Neural progenitor cell (in vitro differentiated cells): ENCODE measurements around the gene PLG. TPM values are rescaled to one million over a fixed set of nuclear protein-coding genes. Genes with fewer than 3 reads are reported as not detected.
A peak's percentile ranks its signal among the peaks of the same experiment; 100 is the strongest.
"Not testable (repeated sequence)": the region's sequence is repeated elsewhere in the genome, so short reads cannot be mapped to it uniquely, and the experiment has no call there.

Experiments used
- DNase-seq: peaks from one replicate; pipeline ENCODE4 v3.0.0-alpha.2; 2016; ENCODE audit warnings: low spot score
- H2AFZ ChIP-seq: fragments of 200-600 bp; sonication (generic); replicated peaks from 2 replicates; pipeline ENCODE4 v1.6.1; 2016; ENCODE audit warnings: antibody characterized with exemption
- H3F3A ChIP-seq: fragments of 200-600 bp; sonication (generic); 2 replicates; pipeline ENCODE4 v1.6.1; 2016; ENCODE audit warnings: antibody characterized with exemption, low read depth
- H3K27ac ChIP-seq: fragments of 200-600 bp; sonication (generic); 2 replicates; pipeline ENCODE4 v1.5.1; 2016; ENCODE audit warnings: mild to moderate bottlenecking
- H3K27me3 ChIP-seq: fragments of 200-600 bp; sonication (generic); 2 replicates; pipeline ENCODE4 v1.6.1; 2016; ENCODE audit warnings: mild to moderate bottlenecking, moderate library complexity
- H3K36me3 ChIP-seq: fragments of 200-600 bp; sonication (generic); 2 replicates; pipeline ENCODE4 v1.5.1; 2016
- H3K4me1 ChIP-seq: fragments of 200-600 bp; sonication (generic); 2 replicates; pipeline ENCODE4 v1.6.1; 2016; ENCODE audit warnings: mixed run types
- H3K4me2 ChIP-seq: fragments of 200-600 bp; sonication (generic); 2 replicates; pipeline ENCODE4 v1.6.1; 2016
- H3K4me3 ChIP-seq: fragments of 200-600 bp; sonication (generic); 2 replicates; pipeline ENCODE4 v1.5.1; 2016
- H3K79me2 ChIP-seq: fragments of 200-600 bp; sonication (generic); 2 replicates; pipeline ENCODE4 v1.6.1; 2016; ENCODE audit warnings: low read depth
- H3K9ac ChIP-seq: fragments of 200-600 bp; sonication (generic); 2 replicates; pipeline ENCODE4 v1.6.1; 2016
- H3K9me3 ChIP-seq: fragments of 200-600 bp; sonication (generic); 2 replicates; pipeline ENCODE4 v1.5.1; 2016; ENCODE audit warnings: low read depth
- H4K20me1 ChIP-seq: fragments of 200-600 bp; sonication (generic); 2 replicates; pipeline ENCODE4 v1.6.1; 2016; ENCODE audit warnings: low read depth
- H3K27ac Mint-ChIP-seq: 3 replicates; pipeline ENCODE4 v1.8.0; 2021; ENCODE audit warnings: mixed read lengths
- H3K27me3 Mint-ChIP-seq: 2 replicates; pipeline ENCODE4 v1.8.0; 2022; ENCODE audit warnings: low read depth, mild to moderate bottlenecking, inconsistent platforms, moderate library complexity, mixed read lengths; ENCODE audit not compliant: insufficient read depth
- H3K36me3 Mint-ChIP-seq: 3 replicates; pipeline ENCODE4 v1.8.0; 2021; ENCODE audit warnings: mixed read lengths
- H3K4me1 Mint-ChIP-seq: 3 replicates; pipeline ENCODE4 v1.8.0; 2021; ENCODE audit warnings: mixed read lengths
- H3K4me3 Mint-ChIP-seq: 3 replicates; pipeline ENCODE4 v1.8.0; 2021; ENCODE audit warnings: mild to moderate bottlenecking, moderate library complexity, mixed read lengths
- H3K9me3 Mint-ChIP-seq: 3 replicates; pipeline ENCODE4 v1.8.0; 2020; ENCODE audit warnings: mixed read lengths
- EZH2 ChIP-seq: fragments of 200-600 bp; sonication (generic); IDR thresholded peaks from 2 replicates; pipeline ENCODE4 v1.6.1; 2017; ENCODE audit warnings: antibody characterized with exemption, mild to moderate bottlenecking, moderate library complexity
- EZH2phosphoT487 ChIP-seq: fragments of 200-600 bp; sonication (generic); IDR thresholded peaks from 2 replicates; pipeline ENCODE4 v1.6.1; 2017; ENCODE audit warnings: antibody characterized with exemption
- total RNA-seq: library from RNA; depleted of rRNA; stranded (reverse); fragments of >200 nt; gene quantifications from 2 replicates; pipeline ENCODE4 v1.2.3, GENCODE V29; 2015; ENCODE audit warnings: low replicate concordance
- TF ChIP-seq, protein P1 (sequence below): fragments of 200-600 bp; sonication (generic); IDR thresholded peaks from 2 replicates; pipeline ENCODE4 v1.5.1; 2017; ENCODE audit warnings: antibody characterized with exemption, mild to moderate bottlenecking

The PLG gene
- total RNA-seq, 1 donor from 2014 or later: not detected

DNA sequence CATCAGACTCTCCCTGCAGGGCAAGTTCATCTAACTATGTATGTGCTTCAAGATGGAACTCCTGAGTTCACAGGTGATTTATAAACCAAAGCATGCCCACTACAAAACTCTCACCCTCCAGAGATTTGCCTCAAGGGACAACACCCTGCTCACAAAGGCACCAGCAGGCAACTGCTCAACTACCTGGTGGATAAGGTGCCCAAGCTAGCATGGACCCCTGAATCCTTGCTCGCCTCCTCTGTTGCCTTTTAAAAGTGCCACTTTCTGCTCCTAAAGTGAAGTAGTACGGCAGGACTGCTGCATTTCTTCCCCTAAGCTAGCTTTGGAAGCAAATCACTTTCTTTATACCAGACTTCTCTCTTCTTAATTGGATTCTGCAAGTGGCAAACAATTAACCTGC is 39.2 kb upstream of the PLG start:
- Histone ChIP-seq H3K9ac (no peak overlapping the region), H3F3A (no peaks in the 10 kb centered on the region), H3K27me3 (peaks cover 14% of the 10 kb centered on the region), H3K79me2 (no peaks in the 10 kb centered on the region), H4K20me1 (no peaks in the 10 kb centered on the region), H3K27ac (no peak overlapping the region), H3K4me3 (no peak overlapping the region), H3K9me3 (no peaks in the 10 kb centered on the region), H2AFZ (no peak overlapping the region), H3K4me2 (no peak overlapping the region), H3K4me1 (no peaks in the 10 kb centered on the region), H3K36me3 (no peaks in the 10 kb centered on the region)
- Mint-ChIP-seq H3K27ac (no peak overlapping the region), H3K4me3 (no peak overlapping the region), H3K4me1 (peaks cover 4% of the 10 kb centered on the region), H3K27me3 (no peaks in the 10 kb centered on the region), H3K36me3 (no peaks in the 10 kb centered on the region), H3K9me3 (peaks cover 5% of the 10 kb centered on the region)
- TF ChIP-seq EZH2 (no peak), EZH2phosphoT487 (no peak)
- TF ChIP-seq, protein P1, sequence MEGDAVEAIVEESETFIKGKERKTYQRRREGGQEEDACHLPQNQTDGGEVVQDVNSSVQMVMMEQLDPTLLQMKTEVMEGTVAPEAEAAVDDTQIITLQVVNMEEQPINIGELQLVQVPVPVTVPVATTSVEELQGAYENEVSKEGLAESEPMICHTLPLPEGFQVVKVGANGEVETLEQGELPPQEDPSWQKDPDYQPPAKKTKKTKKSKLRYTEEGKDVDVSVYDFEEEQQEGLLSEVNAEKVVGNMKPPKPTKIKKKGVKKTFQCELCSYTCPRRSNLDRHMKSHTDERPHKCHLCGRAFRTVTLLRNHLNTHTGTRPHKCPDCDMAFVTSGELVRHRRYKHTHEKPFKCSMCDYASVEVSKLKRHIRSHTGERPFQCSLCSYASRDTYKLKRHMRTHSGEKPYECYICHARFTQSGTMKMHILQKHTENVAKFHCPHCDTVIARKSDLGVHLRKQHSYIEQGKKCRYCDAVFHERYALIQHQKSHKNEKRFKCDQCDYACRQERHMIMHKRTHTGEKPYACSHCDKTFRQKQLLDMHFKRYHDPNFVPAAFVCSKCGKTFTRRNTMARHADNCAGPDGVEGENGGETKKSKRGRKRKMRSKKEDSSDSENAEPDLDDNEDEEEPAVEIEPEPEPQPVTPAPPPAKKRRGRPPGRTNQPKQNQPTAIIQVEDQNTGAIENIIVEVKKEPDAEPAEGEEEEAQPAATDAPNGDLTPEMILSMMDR: no peak
- DNase-seq: no peak

DNA sequence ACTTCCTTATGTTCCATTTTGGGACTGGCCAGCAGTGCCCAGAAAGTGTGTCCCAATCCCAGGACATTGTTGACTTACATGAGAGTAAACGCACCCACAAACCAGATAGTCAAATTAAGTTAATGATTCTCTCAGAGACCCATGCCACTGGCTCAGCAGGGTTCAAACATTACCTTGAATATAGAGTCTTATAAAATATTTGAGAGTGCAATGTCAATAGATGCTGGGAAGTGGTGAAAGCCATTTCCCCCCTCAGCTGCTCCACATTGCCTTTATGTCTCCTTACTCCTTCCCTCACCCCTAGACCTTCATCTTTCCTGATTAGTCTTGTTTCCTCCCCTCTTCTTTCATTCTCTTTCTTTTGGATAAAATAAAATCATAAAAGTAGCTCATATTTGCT is 37.8 kb upstream of the PLG start, which contains the start of gene LPA:
TSS of gene LPA (minus strand) at position 78 of the 400 bp plus-strand sequence. CDS start at position 17, 61 bp downstream.
- not testable (repeated sequence) for H3K4me3 Mint-ChIP-seq

GRCh38 chr6:160667639-160668481 is 34.2 kb upstream of the PLG start:
- Mint-ChIP-seq H3K9me3 (peaks cover under 1% of the 10 kb centered on the region), H3K27ac (no peak overlapping the region), H3K4me3 (no peak overlapping the region), H3K36me3 (no peaks in the 10 kb centered on the region), H3K4me1 (no peaks in the 10 kb centered on the region), H3K27me3 (no peaks in the 10 kb centered on the region)
- no peak overlapping the region for H3K4me3 ChIP-seq
- no peak overlapping the region for H3K9ac ChIP-seq
- H2AFZ ChIP-seq: peak overlapping the region; percentile 63
- no peak overlapping the region for H3K27ac ChIP-seq
- H3K27me3 ChIP-seq: peaks cover 14% of the 10 kb centered on the region
- no peaks in the 10 kb centered on the region for H3F3A ChIP-seq
- no peaks in the 10 kb centered on the region for H3K36me3 ChIP-seq
- no peaks in the 10 kb centered on the region for H3K4me1 ChIP-seq
- no peaks in the 10 kb centered on the region for H4K20me1 ChIP-seq
- no peak overlapping the region for H3K4me2 ChIP-seq
- no peaks in the 10 kb centered on the region for H3K79me2 ChIP-seq
- no peaks in the 10 kb centered on the region for H3K9me3 ChIP-seq
- TF ChIP-seq EZH2: no peak
- TF ChIP-seq, protein P1: peak; percentile 74
- no peak for TF ChIP-seq EZH2phosphoT487
- peak; percentile 52 for DNase-seq

More for the DNA sequence above, 37.8 kb upstream of the PLG start, which contains the start of gene LPA:
- H4K20me1 ChIP-seq, H3K4me2 ChIP-seq, H3K27ac Mint-ChIP-seq, H3K27ac ChIP-seq, H3K36me3 ChIP-seq, H3K27me3 Mint-ChIP-seq, H3K9me3 ChIP-seq, H3K4me3 ChIP-seq, H3K4me1 ChIP-seq, H3K79me2 ChIP-seq, DNase-seq, H2AFZ ChIP-seq, H3F3A ChIP-seq, H3K9ac ChIP-seq, H3K36me3 Mint-ChIP-seq, H3K4me1 Mint-ChIP-seq, H3K9me3 Mint-ChIP-seq: not testable (repeated sequence)
- H3K27me3 ChIP-seq: peaks cover 14% of the 10 kb centered on the region

GRCh38 chr6:160668589-160668988 is 33.5 kb upstream of the PLG start:
- Mint-ChIP-seq H3K27ac (no peak overlapping the region), H3K36me3 (no peaks in the 10 kb centered on the region), H3K27me3 (peaks cover 1% of the 10 kb centered on the region), H3K9me3 (peaks cover 2% of the 10 kb centered on the region), H3K4me1 (no peaks in the 10 kb centered on the region), H3K4me3 (no peak overlapping the region)
- peaks cover 14% of the 10 kb centered on the region for H3K27me3 ChIP-seq
- H3K4me2 ChIP-seq: no peak overlapping the region
- no peaks in the 10 kb centered on the region for H3F3A ChIP-seq
- H3K36me3 ChIP-seq: no peaks in the 10 kb centered on the region
- no peak for DNase-seq
- no peak overlapping the region for H3K9ac ChIP-seq
- H2AFZ ChIP-seq: no peak overlapping the region
- no peak overlapping the region for H3K4me3 ChIP-seq
- H3K79me2 ChIP-seq: no peaks in the 10 kb centered on the region
- no peaks in the 10 kb centered on the region for H4K20me1 ChIP-seq
- TF ChIP-seq EZH2phosphoT487 (no peak), EZH2 (no peak)
- TF ChIP-seq, protein P1: no peak
- H3K27ac ChIP-seq: no peak overlapping the region
- H3K9me3 ChIP-seq: no peaks in the 10 kb centered on the region
- H3K4me1 ChIP-seq: no peaks in the 10 kb centered on the region

- not testable (repeated sequence) for H3K4me3 ChIP-seq, H3K36me3 Mint-ChIP-seq
Measured at GRCh38 chr6:160676418-160676817, 25.6 kb upstream of the PLG start.

More at GRCh38 chr6:160676418-160676817, 25.6 kb upstream of the PLG start:
- not testable (repeated sequence) for H3K79me2 ChIP-seq, DNase-seq, H3K4me1 ChIP-seq, H3K4me1 Mint-ChIP-seq, H3K9me3 Mint-ChIP-seq, H2AFZ ChIP-seq, H3K27ac Mint-ChIP-seq, H3K9me3 ChIP-seq, H3K36me3 ChIP-seq, H3K9ac ChIP-seq, H3K4me2 ChIP-seq, H3K27me3 Mint-ChIP-seq, H3F3A ChIP-seq, H4K20me1 ChIP-seq, H3K27ac ChIP-seq, H3K4me3 Mint-ChIP-seq
- H3K27me3 ChIP-seq: peaks cover 14% of the 10 kb centered on the region
